B cell (primary cell): ENCODE data around the gene FYN. TPM values are rescaled to one million over a fixed set of nuclear protein-coding genes. Genes with fewer than 3 reads are reported as not detected.

Experiments
- ATAC-seq: fragments of 200-7000 bp; cut with Tn5 transposase; one replicate; pipeline ENCODE4 v1.10.0; 2021; ENCODE audit warnings: low read depth, mild to moderate bottlenecking, moderate number of reproducible peaks, moderate library complexity
- CTCF ChIA-PET: fragments of 350-600 bp; sonication (Branson Sonifier 250); formaldehyde crosslinking; loops from one replicate; lab custom pipeline; 2021; ENCODE audit warnings: antibody characterized with exemption, inconsistent platforms; lab: Charles Lee
- POLR2A ChIA-PET: fragments of 350-600 bp; sonication (Branson Sonifier 250); formaldehyde crosslinking; loops from one replicate; lab custom pipeline; 2021; ENCODE audit warnings: antibody characterized with exemption; lab: Charles Lee
- DNase-seq: peaks from one replicate; pipeline ENCODE4 v3.0.0; 2013
- H2AFZ ChIP-seq: 2 replicates; pipeline ENCODE4 v1.6.1; 2012; ENCODE audit warnings: mild to moderate bottlenecking, low read depth, low read length; ENCODE audit not compliant: insufficient read depth, poor library complexity, severe bottlenecking
- H3K27ac ChIP-seq, 2 donors: 1 replicate in 1 of 2; 2 replicates in 1 of 2; pipeline ENCODE4 v1.5.1; 2012 to 2013; ENCODE audit warnings: low read length in 2 of 2, mild to moderate bottlenecking in 2 of 2, moderate library complexity in 1 of 2
- H3K27me3 ChIP-seq, 4 experiments: fragments of 200-600 bp in 1 of 4; sonication (generic) in 1 of 4; replicated peaks in 1 of 4; 1 replicate in 2 of 4; 2 replicates in 2 of 4; pipeline versions ENCODE4 v1.6.1 to v1.7.0; 2013 to 2016; ENCODE audit warnings: low read length in 3 of 4, mild to moderate bottlenecking in 2 of 4, mixed read lengths in 1 of 4, moderate library complexity in 1 of 4; ENCODE audit not compliant: insufficient read depth in 4 of 4, control insufficient read depth in 3 of 4; ENCODE audit errors: control extremely low read depth in 1 of 4
- H3K36me3 ChIP-seq, 2 experiments: replicated peaks in 1 of 2; 1 replicate in 1 of 2; 2 replicates in 1 of 2; pipeline versions ENCODE4 v1.6.1 to v1.7.1; 2013; ENCODE audit warnings: low read length in 1 of 2; ENCODE audit not compliant: insufficient read depth in 2 of 2, control insufficient read depth in 1 of 2; ENCODE audit errors: control extremely low read depth in 1 of 2, extremely low read depth in 1 of 2
- H3K4me1 ChIP-seq, 2 donors: fragments of 200-600 bp in 1 of 2; sonication (generic) in 1 of 2; 1 replicate in 1 of 2; 2 replicates in 1 of 2; pipeline versions ENCODE4 v1.5.1 to v1.6.1; 2013 to 2017; ENCODE audit warnings: low read length in 2 of 2; ENCODE audit not compliant: control insufficient read depth in 2 of 2, insufficient read depth in 2 of 2
- H3K4me2 ChIP-seq: replicated peaks from 2 replicates; pipeline ENCODE3; 2012; ENCODE audit warnings: mild to moderate bottlenecking, low read depth, low read length; ENCODE audit not compliant: poor library complexity, severe bottlenecking
- H3K4me3 ChIP-seq, 5 experiments: fragments of 200-600 bp in 1 of 5; sonication (generic) in 1 of 5; 1 replicate in 3 of 5; 2 replicates in 2 of 5; pipeline versions ENCODE4 v1.5.1 to v1.7.0; 2011 to 2016; ENCODE audit warnings: low read length in 4 of 5, mild to moderate bottlenecking in 4 of 5, low read depth in 2 of 5, control low read depth in 1 of 5, moderate library complexity in 1 of 5; ENCODE audit not compliant: insufficient read depth in 1 of 5; ENCODE audit errors: control extremely low read depth in 1 of 5, extremely low read depth in 1 of 5
- H3K79me2 ChIP-seq: fragments of 200-600 bp; sonication (generic); one replicate; pipeline ENCODE4 v1.6.0; 2016; ENCODE audit warnings: low read length; ENCODE audit not compliant: control insufficient read depth, insufficient read depth
- H3K9ac ChIP-seq: fragments of 200-600 bp; sonication (generic); 2 replicates; pipeline ENCODE4 v1.6.1; 2017; ENCODE audit warnings: mild to moderate bottlenecking, low read length, moderate library complexity
- H3K9me3 ChIP-seq, 3 donors: one replicate each; pipeline versions ENCODE4 v1.6.1 to v1.7.1; 2013; ENCODE audit warnings: low read length in 2 of 3; ENCODE audit not compliant: control insufficient read depth in 2 of 3, insufficient read depth in 1 of 3; ENCODE audit errors: control extremely low read depth in 1 of 3
- H4K20me1 ChIP-seq: 2 replicates; pipeline ENCODE4 v1.6.0; 2012; ENCODE audit warnings: mild to moderate bottlenecking, low read length; ENCODE audit not compliant: insufficient read depth, control insufficient read depth, poor library complexity, severe bottlenecking
- H3K27ac Mint-ChIP-seq: one replicate; pipeline ENCODE4 v1.8.0; 2021; ENCODE audit warnings: mixed read lengths
- H3K27me3 Mint-ChIP-seq: one replicate; pipeline ENCODE4 v1.8.0; 2021; ENCODE audit warnings: mixed read lengths
- H3K4me1 Mint-ChIP-seq: one replicate; pipeline ENCODE4 v1.8.0; 2021; ENCODE audit warnings: mixed read lengths
- H3K4me3 Mint-ChIP-seq: one replicate; pipeline ENCODE4 v1.8.0; 2021; ENCODE audit warnings: mixed read lengths
- H3K9me3 Mint-ChIP-seq: one replicate; pipeline ENCODE4 v1.8.0; 2022; ENCODE audit warnings: mixed read lengths; ENCODE audit not compliant: insufficient read depth
- EZH2 ChIP-seq: IDR thresholded peaks from 2 replicates; pipeline ENCODE4 v1.6.1; 2012; ENCODE audit warnings: borderline replicate concordance, low read depth, mild to moderate bottlenecking, moderate library complexity, low read length; ENCODE audit not compliant: insufficient read depth, poor library complexity, severe bottlenecking
- WGBS: methylation state at CpG from one replicate; pipeline ENCODE4 v1.1.5; 2013; ENCODE audit warnings: missing lambda C conversion rate; ENCODE audit not compliant: insufficient coverage; 5-methylcytosine and 5-hydroxymethylcytosine counted together
- intact Hi-C: fragments of 100-400 bp; cut with micrococcal nuclease; formaldehyde crosslinking; loops from one replicate; pipeline ENCODE4 v1.10.0; 2022
- polyA plus RNA-seq: library from polyadenylated mRNA; depleted of rRNA; stranded (reverse); fragments of >200 nt; gene quantifications from 2 replicates; pipeline ENCODE4 v1.2.3, GENCODE V29; 2012
- total RNA-seq, 2 donors: library from RNA; stranded (reverse); fragments of 120-200 nt in 1 of 2; gene quantifications; 1 replicate in 1 of 2; 2 replicates in 1 of 2; pipeline versions ENCODE4 v1.2.3 to v1.2.4, GENCODE V29; 2013 to 2022
- TF ChIP-seq, protein P1 (sequence below): fragments of 200-600 bp; IDR thresholded peaks from one replicate; pipeline ENCODE4 v1.8.0; 2022; ENCODE audit warnings: antibody characterized with exemption, mild to moderate bottlenecking

FYN gene
- total and polyA plus RNA-seq, 2 donors (not counting 1 experiment from before 2014, with no cell fraction given) = 54.1 to 94.0 TPM

DNA sequence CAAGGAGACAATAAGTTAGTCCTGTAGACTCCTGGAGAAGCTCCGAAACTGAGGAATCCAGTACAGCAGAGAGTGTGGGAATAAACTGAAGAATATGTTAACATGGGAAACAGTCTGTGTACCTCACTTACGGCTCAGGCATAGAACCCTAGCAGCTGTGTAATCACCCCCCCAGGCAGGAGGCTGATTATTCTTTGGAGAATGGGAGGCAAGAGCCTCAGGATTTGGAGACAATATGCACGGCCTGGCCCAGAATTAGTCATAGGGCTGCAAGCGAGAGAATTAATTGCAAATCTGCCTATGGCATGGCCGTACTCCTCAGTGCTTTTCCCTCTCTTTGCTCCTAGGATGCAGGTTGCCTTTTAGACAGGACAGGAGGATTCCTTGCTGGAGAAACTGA lies 27.5 kb upstream of the FYN start:
- H3K4me1 Mint-ChIP-seq = no peaks in the 10 kb centered on the region

DNA sequence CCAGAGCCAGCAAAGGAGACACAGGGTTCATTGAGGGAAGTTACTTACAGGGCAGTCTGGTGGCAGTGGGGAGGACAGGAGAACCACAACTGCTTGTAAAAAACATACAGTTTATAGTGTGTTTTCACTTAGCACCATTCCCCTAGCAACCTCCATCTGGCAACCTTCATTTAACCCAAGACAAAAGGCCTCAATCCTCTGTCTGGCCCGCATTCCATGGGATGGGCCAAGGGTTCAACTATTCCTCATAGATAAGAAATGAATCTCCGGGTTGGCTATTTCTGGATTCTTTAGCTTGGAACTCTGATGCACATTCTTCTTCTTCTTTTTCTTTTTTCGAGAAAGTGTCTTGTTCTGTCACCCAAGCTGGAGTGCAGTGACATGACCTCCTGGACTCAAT lies 26.3 kb upstream of the FYN start:
- ATAC-seq = no peak
- CTCF ChIA-PET = no interaction called here
- H4K20me1 ChIP-seq = no peaks in the 10 kb centered on the region
- no peaks in the 10 kb centered on the region for H3K27me3 Mint-ChIP-seq
- no peak overlapping the region for H3K27ac ChIP-seq
- POLR2A ChIA-PET = no interaction called here
- H3K4me1 Mint-ChIP-seq = no peaks in the 10 kb centered on the region
- H2AFZ ChIP-seq = no peak overlapping the region
- no peak overlapping the region for H3K4me3 ChIP-seq
- H3K79me2 ChIP-seq = no peaks in the 10 kb centered on the region
- H3K4me1 ChIP-seq = no peaks in the 10 kb centered on the region
- no peaks in the 10 kb centered on the region for H3K27me3 ChIP-seq
- TF ChIP-seq, protein P1, sequence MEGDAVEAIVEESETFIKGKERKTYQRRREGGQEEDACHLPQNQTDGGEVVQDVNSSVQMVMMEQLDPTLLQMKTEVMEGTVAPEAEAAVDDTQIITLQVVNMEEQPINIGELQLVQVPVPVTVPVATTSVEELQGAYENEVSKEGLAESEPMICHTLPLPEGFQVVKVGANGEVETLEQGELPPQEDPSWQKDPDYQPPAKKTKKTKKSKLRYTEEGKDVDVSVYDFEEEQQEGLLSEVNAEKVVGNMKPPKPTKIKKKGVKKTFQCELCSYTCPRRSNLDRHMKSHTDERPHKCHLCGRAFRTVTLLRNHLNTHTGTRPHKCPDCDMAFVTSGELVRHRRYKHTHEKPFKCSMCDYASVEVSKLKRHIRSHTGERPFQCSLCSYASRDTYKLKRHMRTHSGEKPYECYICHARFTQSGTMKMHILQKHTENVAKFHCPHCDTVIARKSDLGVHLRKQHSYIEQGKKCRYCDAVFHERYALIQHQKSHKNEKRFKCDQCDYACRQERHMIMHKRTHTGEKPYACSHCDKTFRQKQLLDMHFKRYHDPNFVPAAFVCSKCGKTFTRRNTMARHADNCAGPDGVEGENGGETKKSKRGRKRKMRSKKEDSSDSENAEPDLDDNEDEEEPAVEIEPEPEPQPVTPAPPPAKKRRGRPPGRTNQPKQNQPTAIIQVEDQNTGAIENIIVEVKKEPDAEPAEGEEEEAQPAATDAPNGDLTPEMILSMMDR = no peak
- no peak for TF ChIP-seq EZH2
- no peak for DNase-seq
- no peak overlapping the region for H3K4me3 Mint-ChIP-seq
- H3K9ac ChIP-seq = no peak overlapping the region
- H3K27ac Mint-ChIP-seq = no peak overlapping the region
- 100% methylated on average over 3 of the region's 3 CpGs for WGBS
- H3K4me2 ChIP-seq = no peak overlapping the region
- H3K9me3 ChIP-seq = no peaks in the 10 kb centered on the region
- H3K36me3 ChIP-seq = no peaks in the 10 kb centered on the region
- H3K9me3 Mint-ChIP-seq = no peaks in the 10 kb centered on the region
- intact Hi-C loops = no loop called here

More for the DNA sequence above, 27.5 kb upstream of the FYN start:
- Histone ChIP-seq H3K9me3 (no peaks in the 10 kb centered on the region), H3K27me3 (no peaks in the 10 kb centered on the region), H3K4me1 (no peaks in the 10 kb centered on the region), H2AFZ (no peak overlapping the region), H3K36me3 (no peaks in the 10 kb centered on the region), H4K20me1 (no peaks in the 10 kb centered on the region), H3K79me2 (no peaks in the 10 kb centered on the region), H3K27ac (no peak overlapping the region), H3K4me3 (no peak overlapping the region), H3K4me2 (no peak overlapping the region), H3K9ac (no peak overlapping the region)
- Mint-ChIP-seq H3K27ac (no peak overlapping the region), H3K4me3 (no peak overlapping the region), H3K27me3 (no peaks in the 10 kb centered on the region), H3K9me3 (no peaks in the 10 kb centered on the region)
- no peak for ATAC-seq
- TF ChIP-seq, protein P1 = no peak
- TF ChIP-seq EZH2 = no peak
- POLR2A ChIA-PET = no interaction called here
- intact Hi-C loops = no loop called here
- no peak for DNase-seq
- CTCF ChIA-PET = no interaction called here
- WGBS = 96% methylated on average over 4 of the region's 5 CpGs
